SJCRH30 (cell line): ENCODE data around the gene MEIS1. TPM values are rescaled to one million over a fixed set of nuclear protein-coding genes. Genes with fewer than 3 reads are reported as not detected.

Experiments used
- DNase-seq, 2 experiments: peaks; one replicate each; pipeline ENCODE4 v3.0.0-alpha.2; 2015 to 2020
- H3K27ac ChIP-seq: fragments of 250-450 bp; sonication (Bioruptor Pico); 2 replicates; pipeline ENCODE4 v1.5.1; 2020; ENCODE audit warnings: mild to moderate bottlenecking, moderate library complexity
- H3K27me3 ChIP-seq: fragments of 250-450 bp; sonication (Bioruptor Pico); 2 replicates; pipeline ENCODE4 v1.5.1; 2020; ENCODE audit warnings: mild to moderate bottlenecking, moderate library complexity
- H3K36me3 ChIP-seq: fragments of 250-450 bp; sonication (Bioruptor Pico); 2 replicates; pipeline ENCODE4 v1.5.1; 2020; ENCODE audit warnings: mild to moderate bottlenecking, moderate library complexity
- H3K4me1 ChIP-seq: fragments of 250-450 bp; sonication (Bioruptor Pico); 2 replicates; pipeline ENCODE4 v1.5.1; 2020; ENCODE audit warnings: mild to moderate bottlenecking, moderate library complexity
- H3K4me3 ChIP-seq: fragments of 250-450 bp; sonication (Bioruptor Pico); 2 replicates; pipeline ENCODE4 v1.5.1; 2020; ENCODE audit warnings: mild to moderate bottlenecking, moderate library complexity
- H3K9me3 ChIP-seq: fragments of 250-450 bp; sonication (Bioruptor Pico); replicated peaks from 2 replicates; pipeline ENCODE4 v1.5.1; 2020; ENCODE audit warnings: mild to moderate bottlenecking, moderate library complexity
- total RNA-seq: library from RNA; depleted of rRNA; stranded (reverse); fragments of >200 nt; shearing (Covaris generic); gene quantifications from 2 replicates; pipeline ENCODE4 v1.2.3, GENCODE V29; 2014

MEIS1 gene
- total RNA-seq, 1 experiment from 2014 or later, result 14.7 TPM

GRCh38 chr2:66437691-66438497 is 3.0 kb downstream of the MEIS1 start:
- Histone ChIP-seq H3K27ac (no peak overlapping the region), H3K27me3 (no peaks in the 10 kb centered on the region), H3K36me3 (no peaks in the 10 kb centered on the region), H3K9me3 (no peaks in the 10 kb centered on the region), H3K4me3 (no peak overlapping the region), H3K4me1 (no peaks in the 10 kb centered on the region)
- no peak for DNase-seq

DNA sequence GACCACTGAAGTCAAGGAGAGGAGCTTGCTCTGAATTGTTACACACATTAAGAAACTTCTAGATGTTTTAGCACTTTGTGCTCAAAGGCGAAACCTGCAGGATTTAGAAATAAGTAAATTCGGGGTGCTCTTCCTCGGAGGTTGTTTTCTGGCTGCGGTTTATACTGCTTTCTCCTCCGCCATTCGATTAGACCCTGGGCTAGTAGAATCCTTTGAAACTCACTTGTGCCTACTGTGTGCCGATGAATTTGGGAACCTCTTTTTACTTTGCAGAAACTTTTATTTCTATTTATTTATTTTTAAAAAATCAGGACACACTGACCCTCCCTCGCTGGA is 3.5 kb downstream of the MEIS1 start:
- Histone ChIP-seq H3K27me3 (no peaks in the 10 kb centered on the region), H3K4me1 (no peaks in the 10 kb centered on the region), H3K36me3 (no peaks in the 10 kb centered on the region), H3K4me3 (no peak overlapping the region), H3K9me3 (no peaks in the 10 kb centered on the region), H3K27ac (no peak overlapping the region)
- DNase-seq, result no peak

DNA sequence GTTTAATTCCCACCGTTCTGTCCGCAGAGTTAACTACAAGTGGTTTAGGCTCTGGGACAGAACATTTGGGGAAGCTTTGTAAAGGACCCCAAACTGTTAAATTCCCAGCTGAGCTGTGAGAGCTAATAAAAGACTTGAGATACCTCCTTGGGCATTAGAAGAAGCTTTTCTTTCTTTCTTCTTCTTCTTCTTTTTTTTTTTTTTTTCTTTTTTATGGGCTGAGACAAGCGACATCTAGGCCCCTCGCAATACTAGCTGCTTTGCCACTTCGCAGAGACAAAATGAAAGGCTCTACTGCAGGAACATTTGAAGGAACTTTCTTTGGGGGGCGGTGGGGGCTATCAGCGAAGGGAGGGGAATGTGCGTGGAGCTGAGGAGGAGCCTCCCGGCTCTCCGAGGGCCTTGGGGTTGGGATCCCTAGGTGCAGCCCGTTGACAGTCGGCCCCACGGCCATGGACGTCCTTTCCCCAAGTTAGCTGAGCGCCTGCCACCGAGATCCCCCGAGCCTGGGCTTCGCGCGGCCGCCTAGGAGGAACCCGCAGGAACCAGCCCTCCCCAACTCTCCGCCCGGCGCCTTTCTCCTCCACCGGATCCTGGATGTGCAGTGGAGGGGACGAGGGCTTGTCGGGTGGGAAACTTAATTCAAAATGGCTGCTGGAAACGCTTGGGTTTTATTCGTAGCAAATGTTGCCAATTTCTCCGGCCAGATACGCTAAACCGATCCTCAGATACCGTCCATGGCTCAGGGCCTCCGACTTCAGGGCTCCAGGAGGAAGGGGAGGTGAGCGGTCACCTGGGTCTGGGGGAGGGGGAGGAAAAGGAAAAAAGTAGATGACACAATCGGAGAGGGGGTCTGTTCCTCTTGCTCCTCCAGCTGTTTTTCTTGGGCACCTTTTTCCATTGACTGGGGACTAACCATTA is 4.2 kb downstream of the MEIS1 start:
- Histone ChIP-seq H3K27ac (no peak overlapping the region), H3K4me1 (no peaks in the 10 kb centered on the region), H3K4me3 (no peak overlapping the region), H3K36me3 (peaks cover 2% of the 10 kb centered on the region), H3K27me3 (no peaks in the 10 kb centered on the region), H3K9me3 (no peaks in the 10 kb centered on the region)
- DNase-seq, result no peak

GRCh38 chr2:66439812-66440542 is 5.1 kb downstream of the MEIS1 start:
- DNase-seq, result no peak
- Histone ChIP-seq H3K9me3 (no peaks in the 10 kb centered on the region), H3K27ac (no peak overlapping the region), H3K4me1 (no peaks in the 10 kb centered on the region), H3K27me3 (no peaks in the 10 kb centered on the region), H3K36me3 (peaks cover 4% of the 10 kb centered on the region), H3K4me3 (no peak overlapping the region)

GRCh38 chr2:66440708-66441497 is 6.0 kb downstream of the MEIS1 start:
- Histone ChIP-seq H3K4me1 (no peaks in the 10 kb centered on the region), H3K27ac (no peak overlapping the region), H3K36me3 (peaks cover 4% of the 10 kb centered on the region), H3K9me3 (no peaks in the 10 kb centered on the region), H3K27me3 (no peaks in the 10 kb centered on the region), H3K4me3 (no peak overlapping the region)
- no peak for DNase-seq

DNA sequence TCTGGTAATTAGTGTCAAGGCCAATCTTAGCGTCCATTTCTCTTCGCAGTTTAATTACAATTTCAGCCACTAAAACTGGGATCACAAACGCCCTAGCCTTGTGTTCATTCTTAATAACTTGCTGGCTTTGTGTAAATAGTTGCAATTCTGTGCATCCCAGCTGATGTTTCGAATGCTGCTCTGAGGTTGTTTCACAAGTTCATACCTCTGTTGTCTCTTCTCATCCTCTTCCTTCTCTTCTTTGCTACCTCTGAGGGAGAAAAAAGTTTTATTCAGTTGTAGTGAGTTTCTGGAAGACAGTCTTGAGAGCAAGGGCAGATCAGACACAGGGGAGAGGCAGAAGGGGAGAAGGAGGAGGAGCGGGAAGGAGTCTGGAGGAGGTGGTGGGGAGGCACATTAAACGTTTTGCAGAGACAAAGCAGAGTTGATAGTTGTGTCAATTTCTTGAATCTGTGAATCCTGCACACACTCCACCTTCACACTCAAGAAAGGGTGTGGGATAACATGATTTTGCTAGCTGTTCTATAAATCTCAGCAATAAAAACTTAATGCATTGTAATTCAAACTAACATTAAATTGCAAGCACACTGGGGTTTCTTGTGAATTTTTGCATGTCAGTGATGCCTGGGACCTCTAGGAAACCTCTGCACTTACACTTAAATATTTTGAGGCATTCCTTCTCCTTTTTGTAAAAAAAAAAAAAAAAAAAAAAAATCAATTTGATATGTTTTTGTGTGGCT is 6.8 kb downstream of the MEIS1 start:
- Histone ChIP-seq H3K9me3 (no peaks in the 10 kb centered on the region), H3K27ac (no peak overlapping the region), H3K27me3 (no peaks in the 10 kb centered on the region), H3K36me3 (peaks cover 4% of the 10 kb centered on the region), H3K4me1 (no peaks in the 10 kb centered on the region), H3K4me3 (no peak overlapping the region)
- DNase-seq, result no peak

DNA sequence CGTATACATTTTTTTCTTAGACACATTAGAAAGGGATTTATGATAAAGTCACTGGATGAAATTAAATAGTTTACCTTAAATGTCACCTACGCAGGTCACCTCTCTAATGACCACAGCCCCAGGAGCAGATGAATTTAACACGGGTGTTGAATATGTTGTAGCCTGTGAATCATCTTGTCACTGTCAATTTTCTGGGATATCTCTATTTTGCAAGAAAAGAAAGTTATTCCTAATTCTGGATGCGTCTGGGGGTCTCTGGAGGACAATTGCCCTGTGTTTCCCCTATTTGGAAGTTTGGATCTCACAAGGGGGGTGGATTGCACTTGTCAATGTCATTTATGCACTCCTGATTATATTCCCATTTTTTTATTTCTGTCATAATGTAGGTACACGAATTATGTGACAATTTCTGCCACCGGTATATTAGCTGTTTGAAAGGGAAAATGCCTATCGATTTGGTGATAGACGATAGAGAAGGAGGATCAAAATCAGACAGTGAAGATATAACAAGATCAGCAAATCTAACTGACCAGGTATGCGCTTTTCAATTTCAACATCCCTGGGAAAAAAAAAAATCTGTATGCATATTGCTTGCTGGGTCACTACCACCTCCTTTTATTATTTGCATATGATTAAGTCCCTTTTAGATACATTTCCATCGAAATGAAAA is 7.7 kb downstream of the MEIS1 start:
- Histone ChIP-seq H3K4me1 (no peaks in the 10 kb centered on the region), H3K27me3 (no peaks in the 10 kb centered on the region), H3K9me3 (no peaks in the 10 kb centered on the region), H3K36me3 (peaks cover 4% of the 10 kb centered on the region), H3K27ac (no peak overlapping the region), H3K4me3 (no peak overlapping the region)
- no peak for DNase-seq

- no peak for DNase-seq
- H3K9me3 ChIP-seq, result no peaks in the 10 kb centered on the region
- no peak overlapping the region for H3K27ac ChIP-seq
- H3K36me3 ChIP-seq, result peaks cover 4% of the 10 kb centered on the region
- no peaks in the 10 kb centered on the region for H3K27me3 ChIP-seq
- H3K4me3 ChIP-seq, result no peak overlapping the region
- no peaks in the 10 kb centered on the region for H3K4me1 ChIP-seq
Measured at GRCh38 chr2:66443186-66443978, 8.5 kb downstream of the MEIS1 start.

- DNase-seq, result no peak
- peaks cover 4% of the 10 kb centered on the region for H3K36me3 ChIP-seq
Measured at GRCh38 chr2:66443979-66444861, 9.3 kb downstream of the MEIS1 start.

GRCh38 chr2:66445076-66445924 is 10.4 kb downstream of the MEIS1 start:
- peaks cover 4% of the 10 kb centered on the region for H3K36me3 ChIP-seq
- H3K27me3 ChIP-seq, result no peaks in the 10 kb centered on the region
- no peak overlapping the region for H3K27ac ChIP-seq
- H3K4me3 ChIP-seq, result no peak overlapping the region
- H3K4me1 ChIP-seq, result no peaks in the 10 kb centered on the region
- H3K9me3 ChIP-seq, result no peaks in the 10 kb centered on the region
- DNase-seq, result no peak

More at GRCh38 chr2:66443979-66444861, 9.3 kb downstream of the MEIS1 start:
- Histone ChIP-seq H3K9me3 (no peaks in the 10 kb centered on the region), H3K4me3 (no peak overlapping the region), H3K27ac (no peak overlapping the region), H3K4me1 (no peaks in the 10 kb centered on the region), H3K27me3 (no peaks in the 10 kb centered on the region)
